ENCODE results near the gene ZFYVE27.

The ZFYVE27 gene

GRCh38 chr10:97701438-97702069 is 35.4 kb upstream of the ZFYVE27 start:
- Histone ChIP-seq H3K4me3 (no peak overlapping the region), H3K9me3 (no peaks in the 10 kb centered on the region), H3K27ac (no peak overlapping the region), H3K36me3 (no peaks in the 10 kb centered on the region), H3K4me1 (peaks cover 0 to 11% (median 5%) of the 10 kb centered on the region in 4 donors), H3K27me3 (no peaks in the 10 kb centered on the region)
- peak; percentile 86 to 91 for TF ChIP-seq CTCF (IDR thresholded peaks at IDR 0.05)
- intact Hi-C loops (cut with DNase I; ENCODE audit: low total_unique reads): no loop called here
- DNase-seq: peak in 1 of 2 donors; percentile 61

- no peak overlapping the region for H3K27ac ChIP-seq
- H3K27me3 ChIP-seq: no peaks in the 10 kb centered on the region
- TF ChIP-seq CTCF (IDR thresholded peaks at IDR 0.05): no peak
- DNase-seq: peak in 1 of 2 donors; percentile 23
- intact Hi-C loops (cut with DNase I; ENCODE audit: low total_unique reads): no loop called here
- peaks cover 4 to 27% (median 17%) of the 10 kb centered on the region in 4 donors for H3K4me1 ChIP-seq
- no peak overlapping the region for H3K4me3 ChIP-seq
- H3K9me3 ChIP-seq: no peaks in the 10 kb centered on the region
- H3K36me3 ChIP-seq: no peaks in the 10 kb centered on the region
Observed at GRCh38 chr10:97703398-97704067, 33.4 kb upstream of the ZFYVE27 start.

GRCh38 chr10:97704341-97704740 is 32.6 kb upstream of the ZFYVE27 start:
- Histone ChIP-seq H3K36me3 (no peaks in the 10 kb centered on the region), H3K27ac (no peak overlapping the region), H3K9me3 (no peaks in the 10 kb centered on the region), H3K4me3 (no peak overlapping the region), H3K27me3 (no peaks in the 10 kb centered on the region), H3K4me1 (peaks cover 4 to 34% (median 23%) of the 10 kb centered on the region in 4 donors)
- TF ChIP-seq CTCF (IDR thresholded peaks at IDR 0.05): no peak
- DNase-seq: no peak
- intact Hi-C loops (cut with DNase I; ENCODE audit: low total_unique reads): no loop called here

GRCh38 chr10:97705006-97705670 is 31.8 kb upstream of the ZFYVE27 start:
- TF ChIP-seq CTCF (IDR thresholded peaks at IDR 0.05): no peak
- H3K27me3 ChIP-seq: no peaks in the 10 kb centered on the region
- H3K4me1 ChIP-seq: peaks cover 4 to 41% (median 28%) of the 10 kb centered on the region in 4 donors
- H3K9me3 ChIP-seq: no peaks in the 10 kb centered on the region
- no peak overlapping the region for H3K4me3 ChIP-seq
- H3K27ac ChIP-seq: no peak overlapping the region
- peak in 1 of 2 donors; percentile 21 for DNase-seq
- no peaks in the 10 kb centered on the region for H3K36me3 ChIP-seq
- intact Hi-C loops (cut with DNase I; ENCODE audit: low total_unique reads): no loop called here

- Histone ChIP-seq H3K4me3 (no peak overlapping the region), H3K27ac (peak overlapping the region; percentile 58 to 65), H3K9me3 (no peaks in the 10 kb centered on the region), H3K27me3 (no peaks in the 10 kb centered on the region), H3K4me1 (peaks cover 4 to 57% (median 39%) of the 10 kb centered on the region in 4 donors), H3K36me3 (no peaks in the 10 kb centered on the region)
- intact Hi-C loops (cut with DNase I; ENCODE audit: low total_unique reads): no loop called here
- TF ChIP-seq CTCF (IDR thresholded peaks at IDR 0.05): no peak
- DNase-seq: peak in 1 of 2 donors; percentile 67
Observed at GRCh38 chr10:97707134-97707861, 29.6 kb upstream of the ZFYVE27 start.

Measured in tibial artery (tissue), 4 donors.